ENCODE measurements around the gene CD53.
"Not testable (repeated sequence)": the region's sequence is repeated elsewhere in the genome, so short reads cannot be mapped to it uniquely, and the experiment has no call there.

Gene CD53

DNA sequence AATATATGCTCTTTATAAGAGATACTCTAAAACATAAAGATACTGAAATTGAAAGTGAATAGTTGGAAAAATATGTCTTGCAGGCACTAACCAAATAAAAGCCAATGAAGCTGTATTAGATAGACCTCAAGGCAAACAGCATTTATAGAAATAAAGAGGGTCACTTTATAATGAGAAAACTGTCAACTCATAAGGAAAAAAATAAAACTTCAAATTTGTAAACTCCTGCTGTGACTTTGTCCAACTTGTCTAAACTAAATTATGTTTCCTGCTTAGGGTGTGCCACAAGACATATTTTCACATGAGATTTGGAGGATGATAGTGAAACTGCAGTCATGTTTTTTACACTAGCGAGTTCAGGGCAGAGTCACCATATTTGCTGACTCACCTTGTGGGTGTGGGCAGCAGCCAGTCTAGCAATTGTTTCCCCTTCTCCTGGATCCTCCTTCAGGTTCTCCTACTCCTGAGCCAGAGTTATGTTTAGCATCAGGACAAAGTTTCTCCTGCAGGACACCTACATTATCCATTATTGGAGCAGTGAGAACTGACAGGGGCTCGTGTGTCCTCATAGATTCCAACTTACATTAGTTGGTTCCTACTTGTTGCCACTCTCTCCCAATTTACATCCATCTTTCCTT, 43.8 kb downstream of the CD53 start:
- no peak for DNase-seq

DNA sequence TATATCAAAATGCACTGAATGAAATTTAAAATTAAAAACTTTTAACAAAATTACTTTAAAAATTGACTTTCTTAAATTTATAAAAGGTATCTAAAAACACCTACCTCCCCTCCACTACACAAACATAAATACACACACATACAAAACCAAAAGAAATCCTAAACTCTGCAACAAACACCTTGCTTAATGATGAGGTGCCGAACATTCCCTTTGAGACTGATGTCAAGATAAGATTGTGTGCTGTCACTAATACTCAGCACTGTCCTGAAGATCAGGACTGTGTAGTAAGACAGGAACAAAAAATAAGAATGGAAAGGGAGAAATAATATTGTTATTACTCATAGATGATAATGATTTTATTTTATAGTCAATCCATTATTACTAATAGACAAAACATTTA, 45.1 kb downstream of the CD53 start:
- no peak for DNase-seq

DNA sequence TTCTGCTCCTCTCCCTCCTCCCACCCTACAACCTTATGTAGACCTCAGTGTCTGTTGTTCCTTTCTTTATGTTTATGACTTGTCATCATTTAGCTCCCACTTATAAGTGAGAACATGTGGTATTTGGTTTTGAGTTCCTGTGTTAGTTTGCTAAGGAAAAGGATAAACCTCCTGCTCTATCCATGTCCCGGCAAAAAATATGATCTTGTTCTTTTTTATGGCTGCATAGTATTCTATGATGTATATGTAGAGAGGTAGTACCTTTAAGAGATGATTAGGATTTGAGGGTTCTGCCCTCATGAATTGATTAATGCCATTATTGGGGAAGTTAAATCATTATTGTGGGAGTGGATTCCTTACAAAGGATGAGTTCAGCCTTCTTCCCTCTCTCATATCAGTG, 49.0 kb downstream of the CD53 start:
- DNase-seq: no peak

DNA sequence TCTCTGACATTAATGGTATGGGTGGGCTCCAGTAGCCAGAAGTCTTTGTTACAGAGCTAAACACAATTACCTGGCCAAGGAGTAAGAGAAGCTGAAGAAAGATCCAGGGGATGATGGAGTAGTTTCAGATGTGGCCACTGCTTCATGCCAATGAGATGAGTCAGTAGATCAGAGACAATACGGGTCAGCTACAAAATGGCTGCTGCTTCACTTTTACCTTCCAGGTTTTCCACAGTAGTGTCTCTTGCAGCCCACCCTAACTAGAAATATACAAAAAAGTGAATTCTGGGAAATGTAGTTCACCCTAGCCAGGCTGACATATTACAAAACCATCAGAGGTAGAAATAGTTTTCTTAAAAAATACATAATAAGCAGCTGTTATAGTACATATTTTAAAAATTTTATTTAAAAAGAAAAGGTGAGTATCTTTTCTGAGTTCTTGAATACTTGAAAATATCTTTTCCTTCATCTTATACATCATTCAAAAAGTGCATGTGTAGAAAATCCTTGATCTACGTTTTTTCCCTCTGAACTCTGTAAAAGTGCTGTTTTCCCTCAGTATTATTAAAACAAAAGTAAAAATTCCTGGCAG, 54.6 kb downstream of the CD53 start:
- DNase-seq: no peak

DNA sequence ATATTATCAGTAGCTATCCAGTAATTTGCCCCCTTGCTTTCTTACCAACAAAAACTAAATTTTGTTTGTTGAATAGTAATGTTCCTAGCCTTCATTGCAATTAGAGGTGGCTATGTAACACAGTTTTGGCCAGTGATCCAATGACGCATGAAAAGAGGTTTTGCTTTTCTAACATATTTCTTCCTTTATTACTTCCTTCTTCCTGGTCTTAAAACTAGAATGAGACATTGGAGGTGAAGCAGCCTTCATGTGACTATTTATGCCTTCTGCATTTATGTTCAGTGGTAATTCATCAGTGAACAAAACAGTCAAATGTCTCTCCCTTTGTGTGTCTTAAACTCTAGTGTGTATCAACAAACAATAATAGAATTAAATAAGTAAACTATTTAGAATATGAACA, 55.2 kb downstream of the CD53 start:
- no peak for DNase-seq

DNA sequence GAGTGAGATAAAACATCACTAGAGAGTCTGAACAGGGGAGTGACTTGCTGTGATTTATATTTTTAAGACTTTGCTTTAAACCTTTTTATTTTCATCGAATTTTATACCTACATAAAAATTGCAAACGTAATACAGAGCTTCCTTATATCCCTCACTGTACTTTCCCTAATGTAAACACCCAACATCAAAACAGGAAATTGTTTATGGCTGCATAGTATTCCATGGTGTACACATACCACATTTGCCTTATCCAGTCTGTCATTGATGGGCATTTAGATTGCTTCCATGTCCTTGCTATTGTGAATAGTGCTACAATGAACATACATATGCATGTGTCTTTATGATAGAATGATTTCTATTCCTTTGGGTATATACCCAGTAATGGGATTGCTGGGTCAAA, 56.0 kb downstream of the CD53 start:
- no peak for DNase-seq

- not testable (repeated sequence) for DNase-seq
These were observed 58.1 kb downstream of the CD53 start for GRCh38 chr1:110931097-110931496.

GRCh38 chr1:110936567-110936966, 63.6 kb downstream of the CD53 start:
- no peak for DNase-seq

- no peak for DNase-seq
These were observed 71.9 kb downstream of the CD53 start for GRCh38 chr1:110944806-110945205.

DNA sequence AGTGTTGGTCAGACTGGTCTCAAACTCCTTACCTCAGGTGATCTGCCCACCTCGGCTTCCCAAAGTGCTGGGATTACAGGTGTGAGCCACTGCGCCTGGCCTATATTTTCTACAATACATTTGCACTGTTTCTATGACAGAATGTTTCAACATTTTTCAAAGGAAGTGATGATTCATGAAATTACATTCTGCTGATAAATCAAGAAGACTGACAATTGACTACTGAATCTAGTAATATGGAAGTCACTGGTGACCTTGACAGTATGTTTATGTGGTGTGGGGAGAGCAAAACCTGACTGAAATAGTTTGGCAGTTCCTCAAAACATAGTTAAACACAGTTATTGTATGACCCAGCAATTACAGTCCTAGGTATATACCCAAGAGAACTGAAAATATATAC, 72.7 kb downstream of the CD53 start:
- DNase-seq: no peak

- no peak for DNase-seq
These were observed 75.3 kb downstream of the CD53 start for GRCh38 chr1:110948038-110948810.

All from COR-L47 (cell line).